CD1c-positive myeloid dendritic cell (primary cell): ENCODE measurements around the gene CRYBA1.
"Not testable (repeated sequence)": the region's sequence is repeated elsewhere in the genome, so short reads cannot be mapped to it uniquely, and the experiment has no call there.

Source experiments
- DNase-seq: peaks from one replicate; pipeline ENCODE4 v3.0.0-alpha.2; 2016; ENCODE audit errors: extremely low spot score

The CRYBA1 gene

DNA sequence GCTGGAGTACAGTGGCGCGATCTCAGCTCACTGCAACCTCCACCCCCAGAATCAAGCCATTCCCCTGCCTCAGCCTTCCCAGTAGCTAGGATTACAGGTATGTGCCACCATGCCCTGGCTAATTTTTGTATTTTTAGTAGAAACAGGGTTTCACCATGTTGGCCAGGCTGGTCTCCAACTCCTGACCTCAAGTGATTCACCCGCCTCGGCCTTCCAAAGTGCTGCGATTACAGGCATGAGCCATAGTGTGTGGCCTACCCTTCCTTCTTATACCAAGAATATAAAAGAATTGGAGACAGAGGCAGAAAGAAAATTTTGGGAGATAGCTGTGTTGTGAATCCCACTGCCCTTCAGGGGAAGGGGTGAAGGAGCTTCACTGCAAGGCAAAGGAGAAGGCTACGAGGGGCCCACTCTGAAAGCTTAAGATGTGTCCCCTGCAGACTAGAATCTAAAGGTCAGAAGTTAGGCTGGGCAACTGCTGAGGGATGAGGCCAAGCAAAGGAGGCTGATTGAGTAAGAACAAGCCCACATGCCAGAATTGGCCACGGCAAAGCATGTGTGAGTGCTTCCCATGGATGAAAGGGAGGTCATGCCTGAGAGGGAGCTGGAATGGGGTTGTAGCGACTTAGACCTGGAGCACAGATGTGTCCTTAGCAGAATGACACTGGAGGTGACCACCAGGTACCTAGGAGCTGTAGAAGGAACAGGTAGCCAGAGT is 8.4 kb upstream of the CRYBA1 start:
- no peak for DNase-seq

DNA sequence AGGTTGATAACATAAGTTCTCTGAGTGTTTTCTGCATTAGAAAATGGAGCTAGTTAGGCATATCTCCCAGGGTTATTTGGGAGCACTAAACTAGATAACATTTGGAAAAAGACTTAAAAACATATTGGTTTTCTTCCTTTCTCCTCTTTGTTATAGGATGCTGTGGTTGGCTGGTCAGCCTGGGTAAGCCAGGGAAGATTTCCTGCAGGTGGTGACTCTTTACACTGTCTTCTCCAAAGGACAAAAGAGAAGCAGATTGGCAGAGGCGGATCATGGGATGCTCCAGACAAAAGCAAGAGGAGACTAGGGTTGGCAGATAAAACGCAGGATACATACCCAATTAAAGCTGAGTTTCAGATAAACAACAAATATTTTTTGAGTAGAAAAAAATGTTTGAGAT is 6.2 kb upstream of the CRYBA1 start:
- DNase-seq: no peak

DNA sequence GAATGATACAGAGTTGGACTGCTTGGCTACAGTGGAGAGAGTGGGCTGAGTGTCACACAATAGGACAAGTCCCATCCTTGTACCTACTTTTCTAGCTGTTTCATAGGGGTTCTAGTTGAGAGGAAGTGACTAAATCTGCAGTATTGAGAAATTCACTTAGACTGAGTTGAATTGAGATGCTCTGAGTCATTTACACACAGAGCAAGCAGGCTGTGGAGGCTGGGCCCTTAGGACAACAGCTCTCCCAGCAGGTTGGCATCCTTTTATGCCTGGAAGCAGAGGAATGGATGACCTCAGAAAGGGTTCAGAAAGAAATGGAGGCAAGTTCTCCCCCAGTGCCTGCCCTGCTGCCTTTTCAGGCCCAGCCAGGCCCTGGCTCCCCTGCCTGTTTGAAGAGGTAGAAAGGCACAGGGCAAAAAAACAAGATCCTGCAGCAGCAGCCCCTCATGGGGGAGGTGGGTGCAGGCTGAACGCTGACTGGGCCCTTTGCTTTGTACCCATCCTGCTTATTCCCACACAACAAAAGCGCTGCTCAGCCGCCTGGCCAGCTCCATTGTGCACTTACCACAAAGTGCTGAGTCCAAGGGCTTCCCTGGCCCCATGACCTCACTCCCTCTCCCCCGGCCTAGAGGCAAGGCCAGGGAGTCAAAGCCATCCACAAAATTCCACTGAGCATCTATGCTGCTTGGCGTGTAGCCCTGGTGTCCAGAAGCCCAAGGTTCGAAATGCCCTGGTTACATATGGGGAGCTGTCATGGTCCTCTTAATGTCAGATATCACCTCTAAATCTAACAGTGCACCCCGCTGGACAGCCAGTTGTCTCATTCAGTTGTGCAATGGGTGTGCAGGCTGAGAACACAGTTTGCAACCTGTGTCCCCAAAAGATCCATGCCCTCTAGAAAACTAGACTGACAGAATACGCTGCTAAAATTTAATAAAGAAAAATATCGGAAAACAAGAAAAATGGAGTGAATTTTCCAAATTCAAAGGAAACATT is 5.4 kb upstream of the CRYBA1 start:
- peak; percentile 87 for DNase-seq

DNA sequence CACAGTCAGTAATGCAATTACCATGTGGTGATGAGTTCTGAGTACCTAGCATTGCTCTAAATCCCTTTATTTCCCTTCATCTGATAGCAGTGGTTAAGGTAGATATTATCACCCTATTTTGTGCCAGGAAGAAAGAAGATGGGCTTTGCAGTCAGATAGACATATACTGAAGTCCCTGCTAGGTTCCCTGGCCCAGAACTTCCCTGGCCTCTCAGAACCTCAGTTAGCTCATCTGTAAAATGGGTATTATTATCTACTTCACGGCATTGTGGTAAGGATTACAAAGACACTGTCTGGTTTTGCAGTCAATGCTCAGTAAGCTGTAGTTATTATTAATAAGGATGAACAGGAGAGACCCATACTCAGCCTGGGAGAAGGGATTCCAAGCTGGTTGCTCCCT is 4.6 kb upstream of the CRYBA1 start:
- no peak for DNase-seq

DNA sequence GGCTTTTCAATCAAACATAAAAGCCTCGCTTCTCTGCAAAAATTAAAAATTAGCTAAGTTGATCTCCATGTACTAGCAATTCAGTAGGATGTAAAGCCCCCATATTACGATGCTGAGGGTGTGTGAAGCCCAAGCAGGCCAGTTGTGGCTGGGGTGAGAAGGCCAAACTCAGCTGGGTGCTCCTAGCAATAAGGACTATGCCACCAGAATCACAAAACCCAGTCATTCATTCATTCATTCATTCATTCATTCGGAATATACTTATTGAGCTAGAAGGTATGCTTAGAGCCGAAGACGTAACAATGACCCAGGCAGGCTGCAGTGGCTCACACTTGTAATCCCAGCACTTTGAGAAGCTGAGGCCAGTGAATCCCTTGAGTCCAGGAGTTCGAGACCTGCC is 3.9 kb upstream of the CRYBA1 start:
- no peak for DNase-seq

DNA sequence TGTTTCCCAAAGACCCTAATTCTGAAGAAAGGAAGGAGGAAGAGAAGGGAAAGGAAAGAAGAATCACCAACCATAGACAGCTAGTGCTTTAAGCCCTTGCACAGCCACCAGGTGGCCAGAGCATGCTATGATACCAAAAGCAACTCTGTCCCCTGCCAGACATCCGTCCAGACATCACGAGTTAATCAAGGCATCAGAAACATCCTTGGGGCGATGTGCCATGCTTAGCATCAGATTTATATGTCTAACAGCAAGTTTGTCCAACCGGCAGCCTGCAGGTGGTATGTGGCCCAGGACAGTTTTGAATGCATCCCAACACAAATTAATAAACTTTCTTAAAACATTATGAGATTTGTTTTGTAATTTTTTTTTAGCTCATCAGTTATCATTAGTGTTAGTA is 2.9 kb upstream of the CRYBA1 start:
- DNase-seq: no peak

DNA sequence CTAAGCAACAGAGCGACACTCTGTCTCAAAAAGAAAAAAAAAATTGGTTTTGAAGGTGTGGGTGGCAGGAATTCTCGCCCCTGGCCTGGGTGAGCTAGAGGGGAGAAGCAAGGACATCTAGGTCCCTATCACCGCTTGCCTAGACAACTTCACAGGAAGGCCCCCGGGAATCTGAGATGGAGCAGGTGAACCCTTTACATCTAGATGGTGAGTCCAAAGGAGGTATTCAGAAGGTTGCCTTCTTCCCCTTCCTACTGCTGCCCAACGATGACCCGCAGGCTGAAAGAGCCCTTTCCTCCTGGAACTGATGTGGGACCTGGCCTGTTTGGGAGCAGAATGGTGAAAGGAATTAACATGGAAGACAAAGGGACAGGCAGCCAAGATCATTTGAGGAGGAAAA is 1.3 kb upstream of the CRYBA1 start:
- no peak for DNase-seq

DNA sequence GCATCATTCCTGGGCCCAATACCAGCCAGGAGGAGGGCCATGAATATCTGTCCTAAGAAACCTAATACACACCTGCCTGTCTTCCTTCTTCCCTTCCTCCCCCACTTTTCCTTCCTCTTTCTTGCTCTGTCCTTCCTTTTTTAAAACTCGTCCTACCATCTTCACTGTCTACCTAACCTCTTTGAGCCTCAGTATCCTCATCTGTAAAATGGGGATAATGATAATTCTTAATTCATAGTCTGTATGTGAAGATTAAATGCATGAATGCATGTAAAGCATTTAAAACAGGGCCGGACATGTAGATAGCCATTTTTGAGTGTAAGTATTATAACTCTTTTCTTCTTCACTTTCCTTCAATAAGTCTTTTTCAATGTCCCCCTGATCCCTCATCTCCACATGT is 560 bp downstream of the CRYBA1 start:
- DNase-seq: no peak

DNA sequence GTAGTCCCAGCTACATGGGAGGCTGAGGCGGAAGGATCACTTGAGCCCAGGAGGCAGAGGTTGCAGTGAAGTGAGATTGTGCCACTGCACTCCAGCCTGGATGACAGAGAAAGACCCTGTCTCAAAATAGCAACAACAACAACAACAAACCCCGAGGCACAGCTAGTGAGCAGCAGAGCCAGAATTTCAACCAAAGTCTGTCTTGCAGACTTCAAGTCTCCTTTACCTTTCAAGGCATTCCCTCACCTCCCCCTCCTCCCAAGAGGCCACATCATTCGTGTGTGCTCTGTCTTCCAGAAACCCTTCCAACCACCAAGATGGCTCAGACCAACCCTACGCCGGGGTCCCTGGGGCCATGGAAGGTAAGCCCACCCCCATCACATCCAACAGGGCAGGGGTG is 2.2 kb downstream of the CRYBA1 start:
- DNase-seq: no peak

DNA sequence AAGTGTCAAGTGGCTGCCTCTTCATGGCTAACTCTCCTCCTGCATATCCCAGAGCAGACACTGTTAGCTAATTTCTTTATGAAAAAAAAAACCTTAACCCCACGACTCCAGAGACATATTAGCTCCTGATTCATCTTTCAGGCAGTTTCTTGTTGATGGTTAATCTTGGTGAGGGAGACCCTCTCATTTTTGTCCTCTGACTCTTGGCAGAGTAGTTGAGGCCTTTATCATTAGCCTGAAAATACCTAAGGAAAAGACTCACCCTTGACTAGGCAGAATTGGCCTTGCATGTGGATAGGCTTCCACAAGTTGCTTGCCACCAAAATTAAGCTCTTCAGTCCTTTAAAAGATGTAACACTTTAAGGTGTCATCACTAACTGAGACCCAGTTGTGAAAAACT is 4.0 kb downstream of the CRYBA1 start:
- DNase-seq: no peak

DNA sequence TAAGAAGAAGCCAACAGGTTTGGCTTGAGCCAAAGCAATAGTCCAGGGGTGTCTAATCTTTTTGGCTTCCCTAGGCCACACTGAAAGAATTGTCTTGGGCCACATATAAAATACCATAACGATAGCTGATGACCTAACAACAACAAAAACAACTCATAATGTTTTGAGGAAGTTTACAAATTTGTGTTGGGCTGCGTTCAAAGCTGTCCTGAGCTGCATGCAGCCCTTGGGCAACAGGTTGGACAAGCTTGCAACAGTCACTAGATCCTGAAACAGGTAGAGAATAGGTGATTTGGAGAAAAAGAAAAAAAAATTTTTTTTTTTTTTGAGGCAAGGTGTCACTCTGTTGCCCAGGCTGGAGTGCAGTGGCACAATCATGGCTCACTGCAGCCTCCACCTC is 4.5 kb downstream of the CRYBA1 start:
- DNase-seq: peak; percentile 59

DNA sequence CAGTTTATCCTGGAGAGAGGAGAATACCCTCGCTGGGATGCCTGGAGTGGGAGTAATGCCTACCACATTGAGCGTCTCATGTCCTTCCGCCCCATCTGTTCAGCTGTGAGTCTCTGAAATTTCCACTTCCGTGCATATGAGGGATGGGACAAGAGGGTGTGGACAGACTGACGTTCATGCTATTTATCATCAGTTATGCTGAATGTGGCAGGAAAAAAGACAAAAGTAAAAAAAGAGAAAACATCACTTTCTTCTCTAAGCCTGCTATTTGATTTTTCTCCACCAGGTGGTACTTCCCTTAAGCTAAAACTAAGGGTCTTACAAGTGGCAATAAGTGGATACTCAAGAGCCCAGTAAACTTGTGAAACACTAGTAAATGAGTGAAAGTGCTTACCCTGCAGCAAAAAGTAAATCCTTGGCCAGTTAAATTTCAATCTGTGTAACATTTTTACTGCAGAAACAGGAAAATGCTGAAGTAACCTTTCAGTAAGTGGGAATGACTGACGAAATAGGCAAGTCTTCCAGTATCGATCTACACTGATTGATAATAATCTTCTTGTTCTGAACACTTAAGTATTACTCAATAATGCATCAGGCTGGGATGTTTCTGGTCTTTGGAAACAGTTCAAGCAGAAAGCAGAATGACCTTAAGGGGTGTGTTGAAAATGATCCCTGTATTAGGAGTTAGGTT is 5.6 kb downstream of the CRYBA1 start:
- DNase-seq: no peak

DNA sequence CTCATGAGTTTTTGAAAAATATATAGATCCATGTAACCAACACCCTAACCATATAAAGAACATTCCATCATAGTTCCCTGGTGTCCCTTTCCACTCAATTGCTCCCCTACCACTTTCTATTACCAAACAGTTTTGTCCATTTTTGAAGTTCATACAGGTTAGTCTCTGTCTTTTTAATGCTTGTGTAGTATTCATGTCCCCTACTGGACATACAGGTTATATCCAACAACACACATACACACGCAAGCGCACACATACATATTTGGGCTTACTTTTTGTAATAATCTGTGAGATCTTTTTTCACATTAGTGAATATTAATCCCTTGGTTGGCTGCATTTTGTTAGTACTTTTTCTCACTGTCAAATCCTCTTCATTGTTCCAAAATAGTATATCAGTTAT is 6.4 kb downstream of the CRYBA1 start:
- DNase-seq: no peak

DNA sequence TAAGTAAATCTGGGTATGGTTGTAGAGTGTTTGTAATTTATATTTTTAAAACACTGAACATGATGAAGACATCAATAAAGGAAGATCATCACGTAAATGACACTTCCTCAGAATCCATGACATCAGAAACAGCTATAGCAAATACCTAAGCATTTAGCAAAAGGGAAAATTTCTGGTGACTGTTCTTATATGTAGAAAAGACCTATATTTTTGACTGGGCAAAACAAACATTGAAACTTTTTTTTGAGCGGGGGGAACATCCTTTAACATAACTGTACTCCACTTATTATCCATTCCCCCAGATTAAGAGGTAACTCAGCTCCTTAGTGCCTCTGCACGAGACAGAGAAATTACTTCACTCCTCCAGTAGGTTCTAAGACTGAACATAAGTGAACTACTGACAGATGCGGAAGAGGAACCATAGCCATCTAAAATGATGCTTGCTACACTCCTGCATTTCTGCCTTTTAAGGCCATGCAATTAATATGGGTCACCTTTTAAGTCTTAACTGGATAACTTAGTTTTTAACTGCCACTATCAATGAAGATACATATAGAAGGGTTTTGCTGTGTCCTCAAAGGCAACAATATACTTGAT is 9.4 kb downstream of the CRYBA1 start:
- peak; percentile 69 for DNase-seq

DNA sequence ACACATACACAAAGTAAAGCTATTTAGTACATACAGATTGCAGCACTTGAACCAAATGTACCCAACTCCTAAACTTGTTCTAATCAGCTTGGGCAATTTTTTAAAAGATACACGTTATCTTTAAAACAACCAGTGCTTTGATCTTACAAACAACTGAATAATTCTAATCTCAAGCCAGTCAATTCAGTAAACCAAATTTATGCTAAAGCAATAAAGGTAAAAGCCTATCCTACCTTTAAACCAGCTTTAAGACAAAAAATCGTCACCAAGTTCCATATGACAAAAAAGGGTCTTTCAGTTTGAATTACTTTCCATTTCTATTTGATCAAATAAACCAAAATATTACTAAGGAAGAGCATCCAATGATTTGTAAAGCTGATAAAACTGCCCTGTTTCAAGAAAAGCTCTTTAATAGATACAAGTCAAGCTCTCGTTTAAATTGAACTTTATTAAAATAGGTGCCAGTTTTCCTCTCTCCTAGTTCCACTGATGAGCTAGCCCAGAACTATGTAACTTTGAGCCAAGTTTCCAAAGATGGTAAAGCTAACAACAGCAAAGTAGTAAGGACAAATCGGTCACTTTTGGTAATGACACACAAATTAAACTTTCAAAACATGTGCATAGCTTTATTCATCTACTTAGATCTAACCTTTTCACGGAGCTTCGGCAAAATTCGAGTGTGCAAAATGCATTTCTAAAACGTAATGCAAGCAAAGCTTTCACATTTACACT is 10.2 kb downstream of the CRYBA1 start:
- no peak for DNase-seq

DNA sequence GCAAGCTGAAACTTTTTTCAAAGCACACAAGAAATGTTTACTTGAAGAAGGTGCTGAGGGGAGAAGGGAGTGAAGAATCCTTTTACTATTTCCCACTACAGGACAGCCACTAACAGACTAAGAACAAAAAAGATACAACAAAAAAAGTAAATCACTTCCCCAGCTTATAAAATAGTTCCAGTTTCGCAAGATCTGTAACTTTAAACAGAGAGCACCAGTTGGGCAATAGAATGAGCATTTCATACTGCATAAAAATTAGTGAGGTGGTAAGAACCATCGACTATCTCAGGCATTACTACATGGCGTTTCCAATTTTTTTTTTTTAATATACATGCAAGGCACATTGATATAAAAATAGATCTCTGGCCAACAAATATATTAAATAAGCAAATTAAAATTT is 11.1 kb downstream of the CRYBA1 start:
- DNase-seq: peak; percentile 76

DNA sequence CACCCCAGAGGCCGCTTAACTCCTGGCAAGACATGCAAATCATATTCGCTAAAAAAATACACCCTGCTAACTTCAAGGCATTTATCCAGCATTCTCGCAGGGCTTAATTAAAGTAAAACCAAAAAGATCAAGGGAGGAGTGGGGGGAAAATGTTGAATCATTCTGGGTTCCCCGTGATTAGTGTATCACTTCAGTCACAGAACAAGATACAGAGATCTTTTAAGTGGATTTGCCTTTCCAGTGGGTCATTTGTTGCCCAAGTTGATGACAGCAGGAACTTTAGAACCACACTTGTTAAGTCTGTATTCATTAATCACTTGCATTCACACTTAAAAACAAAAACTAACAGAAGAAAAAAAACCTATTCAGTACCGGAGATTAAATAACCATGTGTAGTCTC is 17.3 kb downstream of the CRYBA1 start:
- no peak for DNase-seq

DNA sequence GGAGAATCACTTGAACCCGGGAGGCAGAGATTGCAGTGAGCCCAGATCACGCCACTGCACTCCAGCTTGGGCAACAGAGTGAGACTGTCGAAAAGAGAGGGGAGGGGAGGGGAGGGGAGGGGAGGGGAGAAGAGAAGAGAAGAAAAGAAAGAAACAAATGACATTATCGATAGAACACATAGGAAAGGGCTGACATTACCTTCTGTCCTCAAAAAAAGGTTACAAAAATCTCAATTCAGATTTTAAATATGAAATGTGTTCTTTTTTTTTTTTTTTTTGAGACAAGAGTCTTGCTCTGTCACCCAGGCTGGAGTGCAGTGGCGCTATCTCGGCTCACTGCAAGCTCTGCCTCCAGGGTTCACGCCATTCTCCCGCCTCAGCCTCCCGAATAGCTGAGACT is 25.3 kb downstream of the CRYBA1 start:
- DNase-seq: not testable (repeated sequence)

DNA sequence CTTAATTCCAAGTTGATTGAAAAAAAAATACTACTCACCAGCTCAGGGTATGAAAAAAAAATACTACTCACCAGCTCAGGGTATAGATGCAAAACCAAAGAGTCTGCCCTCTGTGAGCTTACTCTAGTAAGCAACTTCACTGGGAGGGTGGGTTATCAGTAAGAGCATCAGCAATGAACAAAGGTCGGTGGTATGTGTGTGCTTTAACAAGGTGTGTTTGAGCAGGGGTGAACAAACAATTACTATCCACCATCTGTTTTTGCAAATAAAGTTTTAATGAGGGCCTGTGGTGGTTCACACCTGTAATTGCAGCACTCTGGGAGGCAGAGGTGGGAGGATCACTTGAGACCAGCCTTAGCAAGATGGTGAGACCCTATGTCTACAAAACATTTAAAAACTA is 27.3 kb downstream of the CRYBA1 start:
- DNase-seq: no peak

DNA sequence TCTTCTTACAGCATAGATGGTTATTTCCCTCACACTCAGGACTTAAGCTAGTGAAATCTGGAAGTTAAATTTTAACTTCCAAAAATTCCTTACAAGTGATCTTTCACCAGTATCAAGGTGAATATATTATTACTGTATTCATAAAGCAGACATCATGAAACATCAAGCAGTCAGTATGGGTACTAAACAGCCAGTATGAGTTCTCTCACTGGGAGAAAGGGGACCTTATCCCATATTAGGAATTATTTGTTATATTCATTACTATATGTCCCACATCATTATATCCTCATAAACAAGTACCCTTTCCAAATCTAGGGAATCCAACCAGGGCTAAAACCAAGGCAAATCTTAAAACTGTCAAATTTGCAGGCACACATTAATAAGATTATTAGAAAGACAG is 32.0 kb downstream of the CRYBA1 start:
- no peak for DNase-seq

DNA sequence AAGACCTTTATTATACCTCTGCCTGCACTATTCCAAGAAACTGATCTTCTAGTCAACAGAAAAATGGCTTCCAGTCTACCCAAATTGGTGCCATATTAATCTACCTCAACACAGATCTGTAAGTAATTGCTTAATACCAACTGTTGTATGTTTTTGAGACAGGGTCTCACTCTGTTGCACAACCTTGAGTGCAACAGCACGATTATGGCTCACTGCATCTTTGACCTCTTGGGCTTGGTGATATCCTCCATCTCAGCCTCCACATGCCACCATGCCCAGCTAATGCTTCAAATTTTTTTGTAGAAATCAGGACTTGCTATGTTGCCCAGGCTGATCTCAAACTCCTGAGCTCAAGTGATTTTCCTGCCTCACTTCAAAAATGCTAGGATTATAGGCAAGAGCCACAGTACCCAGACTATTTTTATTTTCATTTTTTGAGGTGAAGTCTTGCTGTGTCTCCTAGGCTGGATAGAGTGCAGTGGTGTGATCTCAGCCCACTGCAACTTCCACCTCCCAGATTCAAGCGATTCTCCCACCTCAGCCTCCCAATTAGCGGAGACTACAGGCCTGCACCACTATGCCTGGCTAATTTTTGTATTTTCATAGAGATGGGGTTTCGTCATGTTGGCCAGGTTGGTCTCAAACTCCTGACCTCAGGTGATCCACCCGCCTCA is 32.9 kb downstream of the CRYBA1 start:
- no peak for DNase-seq
